ENCODE data around the gene HIPK3. TPM values are rescaled to one million over a fixed set of nuclear protein-coding genes. Genes with fewer than 3 reads are reported as not detected.

HIPK3 gene
- total and polyA plus RNA-seq, 2 donors from 2014 or later, result 17.3 to 162 TPM

DNA sequence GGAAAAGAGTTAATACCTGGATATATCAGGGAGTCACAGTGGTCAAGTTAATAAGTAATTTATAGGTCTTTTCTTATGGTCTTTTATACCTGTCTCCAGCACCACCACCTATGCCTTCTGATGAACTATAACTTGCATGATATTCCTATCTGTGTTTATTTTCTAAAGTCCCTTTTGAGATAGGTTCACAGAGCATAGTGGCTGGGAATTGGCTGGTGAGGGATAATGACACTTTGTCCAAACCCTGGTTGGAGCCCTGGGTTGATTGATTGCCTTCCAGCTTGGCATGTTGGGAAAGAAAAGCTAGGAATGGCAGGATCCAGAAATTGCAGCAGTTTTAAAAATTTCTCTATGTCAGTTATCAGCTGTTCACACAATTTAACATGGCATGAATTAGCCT lies 23.2 kb downstream of the HIPK3 start:
- intact Hi-C loops (cut with DNase I), result no loop called here
- Histone ChIP-seq H3K9ac (ENCODE audit: low read length in 3 of 3) (no peak overlapping the region), H3K27ac (ENCODE audit: low read depth in 2 of 2, low read length in 2 of 2) (no peak overlapping the region), H3K4me3 (ENCODE audit: low read length in 3 of 3) (no peak overlapping the region), H3K9me3 (ENCODE audit: control insufficient read depth in 2 of 3, insufficient read depth in 1 of 3, low read length in 3 of 3) (no peaks in the 10 kb centered on the region), H3K27me3 (ENCODE audit: control insufficient read depth, insufficient read depth, low read length) (no peaks in the 10 kb centered on the region), H3K4me1 (ENCODE audit: control insufficient read depth in 2 of 3, insufficient read depth in 2 of 3, low read depth in 1 of 3, low read length in 3 of 3) (peaks cover 0 to 16% (median 2%) of the 10 kb centered on the region in 3 donors), H3K36me3 (ENCODE audit: control insufficient read depth in 2 of 3, insufficient read depth in 3 of 3, low read length in 3 of 3) (no peaks in the 10 kb centered on the region)
- no peak for DNase-seq
- FAIRE-seq, result no peak
- TF ChIP-seq CTCF (IDR thresholded peaks at IDR 0.05; ENCODE audit: borderline replicate concordance, extremely low read depth, insufficient read depth), result no peak

DNA sequence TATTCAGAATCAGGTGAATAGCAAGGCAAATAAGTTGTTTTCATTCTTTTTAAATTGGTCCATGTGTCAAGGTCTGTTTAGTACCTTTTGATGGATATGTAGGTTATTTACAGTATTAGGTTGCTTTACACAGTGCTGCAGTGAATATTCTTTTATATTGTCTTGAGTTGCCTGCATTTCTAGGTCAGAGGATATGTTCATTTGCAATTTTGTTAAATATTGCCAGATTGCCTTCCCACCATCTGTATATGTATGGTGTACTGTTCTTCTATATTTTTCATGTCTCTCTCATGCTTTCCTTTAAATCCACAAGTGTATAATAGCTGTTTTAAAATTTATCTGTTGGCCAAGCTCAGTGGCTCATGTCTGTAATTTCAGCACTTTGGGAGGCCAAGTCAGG lies 24.6 kb downstream of the HIPK3 start:
- H3K4me1 ChIP-seq (ENCODE audit: control insufficient read depth in 2 of 3, insufficient read depth in 2 of 3, low read depth in 1 of 3, low read length in 3 of 3), result peaks cover 0 to 10% (median 6%) of the 10 kb centered on the region in 3 donors
- intact Hi-C loops (cut with DNase I), result no loop called here
- H3K9ac ChIP-seq (ENCODE audit: low read length in 3 of 3), result no peak overlapping the region
- H3K36me3 ChIP-seq (ENCODE audit: control insufficient read depth in 2 of 3, insufficient read depth in 3 of 3, low read length in 3 of 3), result peaks cover under 1 to 5% (median 2%) of the 10 kb centered on the region in 3 donors
- no peak overlapping the region for H3K4me3 ChIP-seq (ENCODE audit: low read length in 3 of 3)
- H3K27ac ChIP-seq (ENCODE audit: low read depth in 2 of 2, low read length in 2 of 2), result no peak overlapping the region
- FAIRE-seq, result no peak
- no peak for TF ChIP-seq CTCF (IDR thresholded peaks at IDR 0.05; ENCODE audit: borderline replicate concordance, extremely low read depth, insufficient read depth)
- no peaks in the 10 kb centered on the region for H3K27me3 ChIP-seq (ENCODE audit: control insufficient read depth, insufficient read depth, low read length)
- no peak for DNase-seq
- H3K9me3 ChIP-seq (ENCODE audit: control insufficient read depth in 2 of 3, insufficient read depth in 1 of 3, low read length in 3 of 3), result no peaks in the 10 kb centered on the region

- no peak for TF ChIP-seq CTCF (IDR thresholded peaks at IDR 0.05; ENCODE audit: borderline replicate concordance, extremely low read depth, insufficient read depth)
- FAIRE-seq, result no peak
- peaks cover 0 to 4% (median 3%) of the 10 kb centered on the region in 3 donors for H3K4me1 ChIP-seq (ENCODE audit: control insufficient read depth in 2 of 3, insufficient read depth in 2 of 3, low read depth in 1 of 3, low read length in 3 of 3)
- H3K27me3 ChIP-seq (ENCODE audit: control insufficient read depth, insufficient read depth, low read length), result no peaks in the 10 kb centered on the region
- peaks cover 3 to 9% (median 4%) of the 10 kb centered on the region in 3 donors for H3K36me3 ChIP-seq (ENCODE audit: control insufficient read depth in 2 of 3, insufficient read depth in 3 of 3, low read length in 3 of 3)
- intact Hi-C loops (cut with DNase I), result no loop called here
- H3K9me3 ChIP-seq (ENCODE audit: control insufficient read depth in 2 of 3, insufficient read depth in 1 of 3, low read length in 3 of 3), result no peaks in the 10 kb centered on the region
- H3K9ac ChIP-seq (ENCODE audit: low read length in 3 of 3), result no peak overlapping the region
- no peak overlapping the region for H3K27ac ChIP-seq (ENCODE audit: low read depth in 2 of 2, low read length in 2 of 2)
- DNase-seq, result no peak
- no peak overlapping the region for H3K4me3 ChIP-seq (ENCODE audit: low read length in 3 of 3)
Observed at GRCh38 chr11:33284818-33285217, 27.6 kb downstream of the HIPK3 start.

DNA sequence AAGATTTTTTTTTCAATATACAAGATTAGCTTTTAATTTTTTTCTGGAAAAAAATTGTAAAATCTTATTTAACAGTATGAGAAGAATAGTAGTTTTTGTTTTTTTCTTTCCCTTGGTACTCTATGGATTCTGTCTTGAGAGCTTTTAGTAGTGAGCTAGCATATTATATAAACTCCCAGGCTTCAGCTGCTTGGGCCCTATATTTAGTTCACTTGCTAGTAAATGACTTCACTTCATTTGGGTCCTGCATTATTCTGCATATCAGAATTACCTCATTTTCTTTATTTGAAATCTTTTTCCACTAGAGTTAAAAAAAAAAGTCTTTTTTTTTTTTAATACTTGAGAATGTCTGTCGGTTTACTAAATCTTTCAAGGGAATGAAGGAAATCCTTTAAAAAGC lies 33.1 kb downstream of the HIPK3 start:
- peaks cover 0 to 24% (median 15%) of the 10 kb centered on the region in 3 donors for H3K4me1 ChIP-seq (ENCODE audit: control insufficient read depth in 2 of 3, insufficient read depth in 2 of 3, low read depth in 1 of 3, low read length in 3 of 3)
- DNase-seq (no peak), FAIRE-seq (no peak)
- no peak overlapping the region for H3K9ac ChIP-seq (ENCODE audit: low read length in 3 of 3)
- H3K4me3 ChIP-seq (ENCODE audit: low read length in 3 of 3), result no peak overlapping the region
- no peak overlapping the region for H3K27ac ChIP-seq (ENCODE audit: low read depth in 2 of 2, low read length in 2 of 2)
- peaks cover 3 to 11% (median 4%) of the 10 kb centered on the region in 3 donors for H3K36me3 ChIP-seq (ENCODE audit: control insufficient read depth in 2 of 3, insufficient read depth in 3 of 3, low read length in 3 of 3)
- no peaks in the 10 kb centered on the region for H3K27me3 ChIP-seq (ENCODE audit: control insufficient read depth, insufficient read depth, low read length)
- TF ChIP-seq CTCF (IDR thresholded peaks at IDR 0.05; ENCODE audit: borderline replicate concordance, extremely low read depth, insufficient read depth), result no peak
- no peaks in the 10 kb centered on the region for H3K9me3 ChIP-seq (ENCODE audit: control insufficient read depth in 2 of 3, insufficient read depth in 1 of 3, low read length in 3 of 3)
- intact Hi-C loops (cut with DNase I), result no loop called here
